ENCODE results near the gene NCKAP5L.
A peak's percentile ranks its signal among the peaks of the same experiment; 100 is the strongest.

Gene NCKAP5L

DNA sequence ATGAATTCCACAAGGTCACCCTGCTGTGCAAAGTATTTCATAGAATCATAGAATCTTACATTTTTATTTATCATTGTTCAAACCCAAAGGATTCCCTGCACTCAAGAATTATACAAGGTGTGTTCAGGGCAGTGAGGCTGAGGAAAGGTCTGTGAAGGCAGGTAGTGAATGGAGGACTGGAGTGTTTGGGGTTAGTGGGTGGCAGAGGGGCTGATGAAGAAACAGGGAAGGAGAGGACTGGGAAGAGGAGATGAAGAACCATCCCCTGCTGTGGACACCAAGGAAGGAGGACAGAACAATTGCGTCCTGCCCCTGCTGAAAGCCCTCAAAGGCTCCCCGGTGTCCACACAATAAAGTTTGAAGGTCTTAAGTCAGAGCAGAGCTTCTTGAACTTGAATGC lies 25.5 kb upstream of the NCKAP5L start:
- no peak overlapping the region for H3K9ac ChIP-seq (ENCODE audit: low read length)
- peaks cover 16% of the 10 kb centered on the region for H3K27me3 ChIP-seq (ENCODE audit: low read depth, low read length)
- no peaks in the 10 kb centered on the region for H3K79me2 ChIP-seq (ENCODE audit: low read length)
- H3K36me3 ChIP-seq (replicated peaks; ENCODE audit: low read depth, low read length): no peaks in the 10 kb centered on the region
- H3K27ac ChIP-seq (ENCODE audit: low read length): no peak overlapping the region
- H3K4me2 ChIP-seq (ENCODE audit: low read length): no peak overlapping the region
- H2AFZ ChIP-seq (ENCODE audit: low read depth, low read length): no peak overlapping the region
- H4K20me1 ChIP-seq (ENCODE audit: insufficient read depth, low read length): no peaks in the 10 kb centered on the region
- no peaks in the 10 kb centered on the region for H3K9me3 ChIP-seq (ENCODE audit: insufficient read depth, low read length)
- H3K4me3 ChIP-seq (ENCODE audit: low read length): no peak overlapping the region
- TF ChIP-seq, protein P1, sequence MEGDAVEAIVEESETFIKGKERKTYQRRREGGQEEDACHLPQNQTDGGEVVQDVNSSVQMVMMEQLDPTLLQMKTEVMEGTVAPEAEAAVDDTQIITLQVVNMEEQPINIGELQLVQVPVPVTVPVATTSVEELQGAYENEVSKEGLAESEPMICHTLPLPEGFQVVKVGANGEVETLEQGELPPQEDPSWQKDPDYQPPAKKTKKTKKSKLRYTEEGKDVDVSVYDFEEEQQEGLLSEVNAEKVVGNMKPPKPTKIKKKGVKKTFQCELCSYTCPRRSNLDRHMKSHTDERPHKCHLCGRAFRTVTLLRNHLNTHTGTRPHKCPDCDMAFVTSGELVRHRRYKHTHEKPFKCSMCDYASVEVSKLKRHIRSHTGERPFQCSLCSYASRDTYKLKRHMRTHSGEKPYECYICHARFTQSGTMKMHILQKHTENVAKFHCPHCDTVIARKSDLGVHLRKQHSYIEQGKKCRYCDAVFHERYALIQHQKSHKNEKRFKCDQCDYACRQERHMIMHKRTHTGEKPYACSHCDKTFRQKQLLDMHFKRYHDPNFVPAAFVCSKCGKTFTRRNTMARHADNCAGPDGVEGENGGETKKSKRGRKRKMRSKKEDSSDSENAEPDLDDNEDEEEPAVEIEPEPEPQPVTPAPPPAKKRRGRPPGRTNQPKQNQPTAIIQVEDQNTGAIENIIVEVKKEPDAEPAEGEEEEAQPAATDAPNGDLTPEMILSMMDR (IDR thresholded peaks at IDR 0.05; ENCODE audit: low read depth, low read length): no peak
- TF ChIP-seq EZH2phosphoT487 (IDR thresholded peaks at IDR 0.05; ENCODE audit: low read depth): no peak
- H3K4me1 ChIP-seq (ENCODE audit: low read length): no peaks in the 10 kb centered on the region

DNA sequence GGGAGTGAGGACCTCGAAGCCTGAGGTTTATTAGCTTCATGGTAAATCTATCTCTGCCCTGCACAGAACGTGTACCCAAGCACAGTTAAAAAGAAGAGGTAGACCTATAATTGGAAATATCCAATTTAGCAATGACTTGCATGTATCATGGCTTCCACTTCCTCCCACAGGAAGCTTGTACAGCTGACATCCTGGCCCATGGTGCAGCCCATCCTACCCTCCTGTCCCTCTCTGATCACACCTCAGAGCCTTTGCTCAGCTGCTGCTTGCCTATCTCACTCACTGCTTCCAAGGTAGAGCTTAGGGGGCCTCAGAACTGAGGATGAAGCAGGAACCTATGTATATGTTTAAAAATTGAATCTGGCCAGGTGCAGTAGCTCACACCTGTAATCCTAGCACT lies 18.9 kb upstream of the NCKAP5L start:
- H3K27me3 ChIP-seq (ENCODE audit: low read depth, low read length): peaks cover 26% of the 10 kb centered on the region
- no peaks in the 10 kb centered on the region for H3K36me3 ChIP-seq (replicated peaks; ENCODE audit: low read depth, low read length)
- H3K9ac ChIP-seq (ENCODE audit: low read length): no peak overlapping the region
- H4K20me1 ChIP-seq (ENCODE audit: insufficient read depth, low read length): no peaks in the 10 kb centered on the region
- no peak overlapping the region for H3K4me2 ChIP-seq (ENCODE audit: low read length)
- H3K4me1 ChIP-seq (ENCODE audit: low read length): peaks cover 7% of the 10 kb centered on the region
- TF ChIP-seq EZH2phosphoT487 (IDR thresholded peaks at IDR 0.05; ENCODE audit: low read depth): no peak
- TF ChIP-seq, protein P1 (IDR thresholded peaks at IDR 0.05; ENCODE audit: low read depth, low read length): no peak
- H3K79me2 ChIP-seq (ENCODE audit: low read length): peaks cover 7% of the 10 kb centered on the region
- H3K9me3 ChIP-seq (ENCODE audit: insufficient read depth, low read length): no peaks in the 10 kb centered on the region
- no peak overlapping the region for H3K27ac ChIP-seq (ENCODE audit: low read length)
- no peak overlapping the region for H2AFZ ChIP-seq (ENCODE audit: low read depth, low read length)
- no peak overlapping the region for H3K4me3 ChIP-seq (ENCODE audit: low read length)

DNA sequence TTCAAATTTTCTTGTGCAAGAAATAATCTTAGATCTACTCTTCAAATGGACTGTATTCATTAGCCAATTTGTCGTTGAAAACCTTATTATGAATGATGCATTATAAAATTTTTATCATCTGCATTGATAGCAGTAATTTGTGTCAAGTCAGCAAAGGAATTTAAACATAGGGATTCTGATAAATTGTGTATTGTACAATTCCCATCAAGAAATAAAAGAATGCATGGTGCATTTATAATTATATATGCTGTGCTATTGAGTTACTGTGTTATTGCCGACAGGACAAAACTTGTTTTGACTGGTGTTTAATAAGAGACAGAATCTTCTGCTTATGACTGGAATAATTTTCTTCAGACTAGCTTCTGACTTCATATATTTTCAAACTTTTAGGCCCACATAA lies 17.8 kb upstream of the NCKAP5L start:
- H3K36me3 ChIP-seq (replicated peaks; ENCODE audit: low read depth, low read length): peaks cover 2% of the 10 kb centered on the region
- peaks cover 14% of the 10 kb centered on the region for H3K4me1 ChIP-seq (ENCODE audit: low read length)
- H3K9ac ChIP-seq (ENCODE audit: low read length): no peak overlapping the region
- TF ChIP-seq, protein P1 (IDR thresholded peaks at IDR 0.05; ENCODE audit: low read depth, low read length): no peak
- no peak for TF ChIP-seq EZH2phosphoT487 (IDR thresholded peaks at IDR 0.05; ENCODE audit: low read depth)
- peaks cover 22% of the 10 kb centered on the region for H3K27me3 ChIP-seq (ENCODE audit: low read depth, low read length)
- H3K4me2 ChIP-seq (ENCODE audit: low read length): no peak overlapping the region
- H3K27ac ChIP-seq (ENCODE audit: low read length): no peak overlapping the region
- H3K79me2 ChIP-seq (ENCODE audit: low read length): peaks cover 18% of the 10 kb centered on the region
- no peak overlapping the region for H2AFZ ChIP-seq (ENCODE audit: low read depth, low read length)
- no peak overlapping the region for H3K4me3 ChIP-seq (ENCODE audit: low read length)
- no peaks in the 10 kb centered on the region for H3K9me3 ChIP-seq (ENCODE audit: insufficient read depth, low read length)
- H4K20me1 ChIP-seq (ENCODE audit: insufficient read depth, low read length): no peaks in the 10 kb centered on the region

DNA sequence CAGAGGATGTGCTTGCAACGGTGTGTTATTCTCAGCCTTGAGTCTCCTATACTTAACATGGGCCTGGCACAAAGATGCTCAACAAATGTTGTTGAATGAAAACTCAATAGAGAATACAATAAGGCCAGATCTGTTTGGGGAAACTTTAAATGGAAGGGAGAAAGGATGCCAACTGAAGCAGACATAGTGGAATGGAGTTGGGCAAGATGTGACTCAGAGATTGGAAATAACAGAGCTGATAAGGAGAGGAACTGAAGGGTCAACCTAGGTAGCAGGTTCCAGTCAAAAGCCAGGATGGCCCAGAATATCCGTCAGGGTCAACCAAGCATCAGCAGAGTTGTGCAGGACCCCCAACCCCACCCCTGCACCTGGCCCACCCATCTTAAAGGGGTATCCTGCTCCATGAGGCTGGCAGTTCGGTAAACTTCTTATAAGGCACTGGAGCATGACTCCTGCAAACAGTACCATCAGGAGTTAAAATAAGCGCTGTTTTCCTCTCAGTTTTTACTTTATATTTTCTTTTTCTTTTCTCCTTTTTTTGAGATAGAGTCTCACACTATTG lies 15.7 kb upstream of the NCKAP5L start:
- Histone ChIP-seq H3K79me2 (ENCODE audit: low read length) (peaks cover 18% of the 10 kb centered on the region), H3K4me3 (ENCODE audit: low read length) (peak overlapping the region; percentile 98), H4K20me1 (ENCODE audit: insufficient read depth, low read length) (no peaks in the 10 kb centered on the region), H3K36me3 (replicated peaks; ENCODE audit: low read depth, low read length) (peaks cover 2% of the 10 kb centered on the region), H3K9ac (ENCODE audit: low read length) (no peak overlapping the region; the same call in 1 of the 2 replicates), H3K9me3 (ENCODE audit: insufficient read depth, low read length) (no peaks in the 10 kb centered on the region), H3K4me1 (ENCODE audit: low read length) (peaks cover 14% of the 10 kb centered on the region), H3K4me2 (ENCODE audit: low read length) (peak overlapping the region; percentile 94), H2AFZ (ENCODE audit: low read depth, low read length) (peak overlapping the region; percentile 94; the same call in 1 of the 2 replicates), H3K27ac (ENCODE audit: low read length) (no peak overlapping the region), H3K27me3 (ENCODE audit: low read depth, low read length) (peaks cover 13% of the 10 kb centered on the region)
- no peak for TF ChIP-seq EZH2phosphoT487 (IDR thresholded peaks at IDR 0.05; ENCODE audit: low read depth)
- TF ChIP-seq, protein P1 (IDR thresholded peaks at IDR 0.05; ENCODE audit: low read depth, low read length): no peak
